ENCODE results near the gene CNIH3.

CNIH3 gene

DNA sequence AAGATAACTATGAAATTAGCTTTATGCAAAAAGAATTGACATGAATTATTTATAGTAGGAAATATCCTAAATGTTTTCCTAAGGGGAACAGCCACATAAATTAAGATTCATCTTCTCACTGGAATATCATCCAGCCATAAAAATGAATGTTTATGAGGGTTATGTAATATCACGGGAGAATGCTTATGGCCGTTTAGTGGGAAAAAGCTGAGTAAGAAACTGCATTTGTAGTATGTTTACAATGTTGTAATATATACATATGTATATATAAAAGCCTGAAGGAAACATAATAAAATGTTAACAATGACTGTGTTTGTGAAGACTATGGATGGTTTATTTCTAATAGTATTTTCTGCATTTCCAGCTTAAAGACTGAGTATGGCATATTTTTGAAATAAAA lies 161.1 kb downstream of the CNIH3 start:
- no peak for DNase-seq (ENCODE audit: low read depth in 2 of 2)

DNA sequence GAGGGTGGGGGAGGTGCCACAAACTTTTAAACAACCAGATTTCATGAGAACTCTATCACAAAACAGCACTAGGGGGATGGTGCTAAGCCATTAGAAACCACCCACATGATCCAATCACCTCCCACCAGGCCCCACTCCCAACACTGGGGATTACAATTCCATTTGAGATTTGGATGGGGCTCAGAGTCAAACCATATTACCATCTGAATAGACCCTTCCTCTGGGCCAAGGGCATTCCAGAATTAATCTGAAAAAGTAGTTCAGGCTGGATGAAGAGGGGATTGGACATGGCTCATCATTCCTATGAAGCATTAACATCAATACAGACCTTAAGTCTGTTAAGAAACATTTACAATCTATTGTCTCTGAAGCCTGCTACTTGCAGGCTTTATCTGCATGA lies 163.4 kb downstream of the CNIH3 start:
- no peak for DNase-seq (ENCODE audit: low read depth in 2 of 2)

DNA sequence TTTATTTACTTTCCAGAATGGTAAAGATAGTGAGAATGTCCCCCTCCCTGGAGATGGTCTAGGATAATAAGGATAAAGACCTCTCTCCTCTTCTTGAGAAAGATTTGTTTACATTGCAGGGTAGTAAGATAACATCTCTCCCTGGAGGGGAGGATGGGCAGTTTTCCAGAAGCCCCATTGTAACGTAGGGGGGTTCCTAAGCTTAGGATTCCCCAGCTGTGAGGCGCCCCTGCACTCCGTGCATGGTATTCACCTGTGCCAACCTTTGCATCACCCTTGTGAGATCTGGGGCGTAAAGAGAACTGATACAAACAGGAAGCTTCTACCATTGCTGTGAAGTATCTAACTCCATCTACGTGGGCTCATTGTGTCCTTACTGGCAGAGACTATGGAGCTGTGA lies 164.6 kb downstream of the CNIH3 start:
- DNase-seq (ENCODE audit: low read depth in 2 of 2): no peak

DNA sequence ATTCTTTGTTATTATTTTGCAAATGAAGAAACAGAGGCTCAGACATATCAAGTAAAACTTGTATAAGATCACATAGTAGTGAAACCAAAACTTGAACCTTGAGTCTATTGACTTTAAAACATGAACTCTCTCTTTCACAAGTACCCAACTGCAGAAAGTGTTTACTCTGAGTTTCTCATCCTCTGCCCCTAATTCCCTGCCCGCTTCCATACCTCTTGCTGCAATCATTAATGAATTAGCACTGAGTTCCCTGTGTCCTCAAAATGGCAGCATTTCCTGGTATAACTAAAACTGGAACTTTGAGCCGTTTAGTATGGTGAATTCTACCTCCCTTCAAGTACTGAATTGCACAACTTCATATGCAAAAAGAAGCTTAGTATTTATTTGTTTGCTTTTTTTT lies 165.7 kb downstream of the CNIH3 start:
- no peak for DNase-seq (ENCODE audit: low read depth in 2 of 2)

DNA sequence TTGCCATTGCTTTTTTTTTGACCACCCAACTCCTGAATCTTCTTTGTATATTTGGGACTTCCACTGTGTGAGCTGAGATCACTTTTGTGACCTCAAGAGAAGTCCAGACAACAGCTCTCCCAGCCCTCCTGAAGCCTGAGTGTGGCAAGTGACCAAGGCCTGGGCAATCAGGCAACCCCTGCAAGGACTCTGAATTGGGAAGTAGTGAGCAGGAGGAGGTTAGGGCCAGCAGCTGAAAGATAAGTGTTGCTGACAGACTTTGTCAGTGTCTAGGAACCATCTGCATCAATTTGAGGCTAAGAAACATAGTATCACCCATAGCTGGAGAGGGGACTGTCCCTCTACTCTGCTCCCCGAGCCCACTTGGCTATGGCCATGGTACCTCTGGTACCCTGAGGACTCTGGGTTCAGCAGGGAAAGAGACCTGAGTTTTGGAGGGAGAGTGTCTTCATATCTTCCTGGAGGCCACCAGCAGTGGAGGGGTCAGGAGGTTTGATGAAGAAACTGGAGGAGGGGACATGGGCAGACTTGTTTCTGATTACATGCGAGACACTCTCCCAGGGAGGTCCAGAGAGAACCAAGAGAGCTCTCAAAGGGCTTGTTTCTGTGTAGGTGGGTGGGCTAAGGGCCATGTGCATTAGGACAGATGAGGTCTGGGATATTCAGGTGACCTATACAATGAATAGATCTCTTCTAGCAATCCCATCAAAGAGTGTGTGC lies 166.3 kb downstream of the CNIH3 start:
- no peak for DNase-seq (ENCODE audit: low read depth in 2 of 2)

DNA sequence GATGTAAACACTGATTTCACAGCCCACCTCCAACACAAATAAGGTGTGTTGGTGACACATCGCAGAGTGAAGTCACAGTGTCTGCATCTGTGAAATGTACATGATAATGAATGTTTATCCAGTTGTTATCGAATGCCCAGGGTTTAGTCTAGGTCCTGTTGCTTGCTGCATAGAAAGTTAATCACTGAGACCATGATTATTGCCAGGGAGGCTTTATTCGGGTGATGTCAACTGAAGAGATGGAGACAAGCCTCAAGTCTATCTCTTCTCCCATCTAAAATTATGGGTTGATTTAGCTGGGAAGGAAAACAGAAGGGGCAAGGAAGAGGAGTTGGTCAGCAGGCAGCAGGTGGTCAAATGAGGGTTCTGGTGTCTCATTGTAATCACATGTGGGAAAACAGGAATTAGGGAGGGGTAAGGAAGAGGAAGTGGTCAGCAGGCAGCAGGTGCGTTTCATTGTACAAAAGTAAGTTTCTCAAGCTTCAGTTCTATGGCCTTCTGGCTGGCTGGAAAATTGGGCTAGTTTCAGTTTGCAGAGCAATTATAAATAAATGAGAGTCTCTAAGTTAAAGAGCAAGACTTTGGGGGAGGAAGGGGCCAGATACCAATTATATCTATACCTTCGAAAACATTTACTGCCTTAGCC lies 167.0 kb downstream of the CNIH3 start:
- DNase-seq (ENCODE audit: low read depth in 2 of 2): no peak

DNA sequence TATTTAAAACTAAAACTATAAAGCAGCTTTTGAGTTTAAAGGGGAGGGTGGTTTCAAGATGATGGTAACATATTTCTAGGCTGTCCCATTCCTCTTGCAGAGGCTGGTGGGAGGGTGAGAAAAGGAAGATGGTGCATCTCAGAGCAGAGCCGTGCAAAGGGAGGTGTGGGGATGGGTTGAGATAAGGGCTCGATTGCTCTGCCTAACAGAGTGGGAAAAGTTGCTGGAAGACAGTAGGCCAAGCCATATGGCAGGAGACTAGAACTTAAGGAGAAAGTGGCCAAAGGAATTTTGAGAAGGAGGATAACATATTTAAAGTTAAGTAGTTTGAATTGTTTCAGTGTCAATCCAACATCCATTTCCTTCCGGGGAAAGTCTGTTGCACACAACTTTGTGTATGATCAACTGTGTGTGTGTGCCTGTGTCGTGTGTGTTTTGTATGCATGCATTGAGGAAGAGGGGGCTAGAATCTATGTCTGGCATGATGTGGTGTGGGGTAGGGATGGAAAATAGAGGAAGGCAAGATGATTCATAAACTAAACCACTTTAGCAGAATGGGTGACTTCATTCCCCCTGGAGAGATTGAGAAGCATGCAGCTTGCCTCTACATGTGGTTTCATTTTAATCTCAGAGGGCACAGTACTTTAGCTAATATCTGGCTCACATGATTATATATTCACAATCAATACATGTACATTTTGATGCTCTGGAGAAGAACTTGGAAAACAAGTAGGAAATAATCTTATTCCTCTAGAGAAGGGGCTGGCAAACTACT lies 168.3 kb downstream of the CNIH3 start:
- no peak for DNase-seq (ENCODE audit: low read depth in 2 of 2)

DNA sequence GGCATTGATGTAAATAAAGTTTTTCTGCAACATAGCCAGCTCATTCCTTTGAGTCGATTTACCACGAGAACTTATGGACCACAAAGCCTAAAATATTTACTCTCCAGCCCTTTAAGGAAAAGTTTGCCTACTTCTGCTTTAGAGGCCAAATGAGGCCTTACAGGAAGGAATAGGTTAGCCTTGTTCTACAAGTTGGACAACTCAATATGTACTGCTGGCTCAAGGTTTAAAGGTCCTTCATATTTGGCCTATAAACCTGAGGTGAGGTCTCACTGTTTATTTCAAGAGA lies 168.9 kb downstream of the CNIH3 start:
- no peak for DNase-seq (ENCODE audit: low read depth in 2 of 2)

DNA sequence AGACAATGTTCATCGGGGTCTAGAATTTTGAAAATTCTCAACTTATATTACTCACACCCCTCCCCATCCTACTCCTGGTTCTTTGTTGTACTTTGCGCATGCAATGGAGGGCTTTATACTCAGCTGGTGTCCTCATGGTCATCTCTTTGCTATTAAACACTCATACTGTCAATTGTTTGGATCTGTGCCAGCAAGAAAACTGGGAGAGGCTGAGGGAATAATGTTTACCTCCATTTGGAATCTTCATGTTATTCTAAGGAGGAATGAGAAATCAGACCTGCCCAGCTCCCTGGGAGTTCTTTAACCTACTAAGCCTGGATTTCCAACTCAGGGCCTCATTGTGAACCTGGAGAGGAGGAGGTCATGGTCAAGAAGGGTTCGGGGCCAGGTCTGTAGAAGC lies 169.5 kb downstream of the CNIH3 start:
- no peak for DNase-seq (ENCODE audit: low read depth in 2 of 2)

DNA sequence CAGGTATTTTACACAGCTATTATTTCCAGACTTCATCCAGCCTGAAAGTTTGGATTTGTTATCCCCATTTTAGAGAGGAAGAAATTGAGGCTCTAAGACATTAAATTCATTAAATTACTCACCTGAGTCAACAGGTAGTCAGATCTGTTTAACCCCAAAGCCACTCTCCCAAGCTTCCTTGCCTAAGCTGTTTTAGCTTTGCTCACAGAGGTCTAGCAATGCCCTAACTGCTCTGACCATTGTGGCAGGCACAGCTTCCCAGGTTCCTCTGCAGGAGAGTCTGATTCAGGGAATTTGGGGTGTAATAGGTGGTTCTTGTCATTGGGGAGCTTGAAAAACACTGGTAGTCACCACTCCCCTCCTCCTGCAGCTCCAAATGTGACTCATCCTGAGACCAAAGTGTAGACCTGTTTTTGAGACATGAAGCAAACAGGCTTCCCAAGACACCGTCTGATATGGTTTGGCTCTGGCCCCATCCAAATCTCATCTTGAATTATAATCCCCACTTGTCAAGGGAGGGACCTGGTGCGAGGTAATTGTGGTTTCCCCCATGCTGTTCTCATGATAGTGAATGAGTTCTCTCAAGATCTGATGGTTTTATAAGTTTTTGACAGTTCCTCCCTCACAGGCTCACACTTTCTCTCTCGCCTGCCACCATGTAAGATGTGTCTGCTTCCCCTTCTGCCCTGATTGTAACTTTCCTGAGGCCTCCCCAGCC lies 170.6 kb downstream of the CNIH3 start:
- no peak for DNase-seq (ENCODE audit: low read depth in 2 of 2)

DNA sequence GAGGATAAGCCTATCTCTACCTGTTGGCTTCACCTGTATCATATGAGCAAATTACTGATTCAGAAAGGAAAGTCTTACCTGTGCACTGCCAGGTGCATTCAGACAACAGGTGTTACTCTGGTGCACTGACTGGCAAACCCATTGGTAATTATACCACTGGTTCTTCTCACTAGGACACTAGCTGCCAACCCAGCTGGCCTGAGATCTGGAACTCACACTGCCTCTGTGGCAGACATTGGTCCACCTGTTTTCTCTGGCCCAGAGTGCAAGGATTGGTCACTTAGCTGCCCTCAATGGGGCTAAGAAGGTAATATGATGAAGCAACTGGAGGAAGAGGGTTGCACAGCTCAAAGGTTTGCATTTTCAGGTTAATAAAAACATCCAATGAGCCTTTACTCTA lies 173.2 kb downstream of the CNIH3 start:
- DNase-seq (ENCODE audit: low read depth in 2 of 2): no peak
